GM18873 (cell line): ENCODE results near the gene VANGL2.
"Not testable (repeated sequence)": the region's sequence is repeated elsewhere in the genome, so short reads cannot be mapped to it uniquely, and the experiment has no call there.

Experiments
- ATAC-seq: cut with Tn5 transposase; IDR thresholded peaks from one replicate; pipeline ENCODE4 v1.9.1; 2021; ENCODE audit warnings: mild to moderate bottlenecking, moderate library complexity, moderate number of reproducible peaks; ENCODE audit not compliant: unreplicated experiment, low FRiP score

The VANGL2 gene

DNA sequence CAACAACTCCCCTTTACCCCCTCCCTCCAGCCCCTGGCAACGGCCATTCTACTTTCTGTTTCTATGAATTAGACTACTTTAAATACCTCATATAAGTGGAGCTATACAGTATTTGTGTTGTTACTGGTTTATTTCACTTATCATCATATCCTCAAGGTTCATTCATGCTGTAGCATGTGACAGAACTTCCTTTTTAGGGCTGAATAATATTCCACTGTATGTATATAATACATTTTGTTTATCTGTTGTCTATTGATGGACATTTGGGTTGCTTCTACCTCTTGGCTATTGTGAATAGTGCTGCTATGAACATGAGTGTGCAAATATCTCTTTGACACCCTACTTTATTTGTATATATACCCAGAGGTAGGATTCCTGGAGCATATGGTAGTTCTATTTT lies 31.3 kb upstream of the VANGL2 start:
- ATAC-seq, result no peak

DNA sequence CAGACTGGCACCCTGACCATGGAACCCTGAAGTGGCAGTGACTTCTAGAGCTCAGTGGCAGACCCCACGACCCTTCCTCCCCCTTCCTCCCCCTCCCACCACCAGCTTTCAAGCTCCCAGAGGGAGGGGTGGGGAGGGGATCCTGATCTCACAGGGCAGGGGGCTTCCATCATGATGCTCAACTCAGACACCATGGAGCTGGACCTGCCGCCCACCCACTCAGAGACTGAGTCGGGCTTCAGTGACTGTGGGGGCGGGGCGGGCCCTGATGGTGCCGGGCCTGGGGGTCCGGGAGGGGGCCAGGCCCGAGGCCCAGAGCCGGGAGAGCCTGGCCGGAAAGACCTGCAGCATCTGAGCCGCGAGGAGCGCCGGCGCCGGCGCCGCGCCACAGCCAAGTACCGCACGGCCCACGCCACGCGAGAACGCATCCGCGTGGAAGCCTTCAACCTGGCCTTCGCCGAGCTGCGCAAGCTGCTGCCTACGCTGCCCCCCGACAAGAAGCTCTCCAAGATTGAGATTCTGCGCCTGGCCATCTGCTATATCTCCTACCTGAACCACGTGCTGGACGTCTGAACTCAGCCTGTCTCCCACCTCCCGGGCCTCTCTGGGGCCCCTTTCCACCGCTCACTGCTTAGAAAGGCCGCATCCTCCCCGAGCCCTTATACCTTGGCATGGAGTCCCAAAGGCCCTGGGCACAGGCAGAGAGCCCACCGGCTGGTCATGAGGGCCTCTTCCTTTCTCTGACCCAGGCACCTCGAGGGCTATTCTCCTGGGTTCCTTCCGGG lies 29.6 kb upstream of the VANGL2 start:
- no peak for ATAC-seq

DNA sequence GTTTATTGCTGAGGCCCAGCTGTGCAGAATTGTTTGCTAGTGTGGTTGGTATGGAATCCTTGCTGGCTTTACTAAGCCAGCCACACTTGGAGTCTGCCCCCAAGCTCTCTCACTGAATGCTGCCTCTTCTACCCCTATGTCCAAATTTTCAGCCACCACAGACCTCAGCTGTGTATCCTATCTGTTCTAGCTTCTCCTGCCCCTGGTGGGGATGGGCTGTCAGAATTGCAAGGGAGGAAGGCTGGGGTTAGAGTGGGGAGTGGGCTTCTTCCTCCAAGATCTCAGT lies 29.1 kb upstream of the VANGL2 start:
- ATAC-seq, result no peak

DNA sequence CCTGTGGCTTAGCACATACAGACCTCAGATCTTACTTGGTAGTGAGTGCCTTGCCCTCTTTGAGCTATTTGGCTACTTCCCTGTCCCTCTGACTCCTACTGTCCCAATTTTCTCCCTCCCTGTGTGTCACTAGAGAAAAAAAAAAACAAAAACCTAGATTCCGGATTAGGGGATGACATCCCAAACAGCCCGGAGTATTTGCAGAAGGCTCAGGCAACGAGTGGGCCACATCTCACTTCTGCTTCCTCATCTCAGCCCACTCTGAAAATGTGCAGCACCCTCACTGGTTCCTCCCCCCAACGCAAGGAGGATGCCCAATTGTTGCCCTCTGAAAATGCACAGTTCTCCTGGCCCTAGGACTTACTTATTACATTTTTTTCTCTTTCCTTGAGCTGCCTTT lies 28.6 kb upstream of the VANGL2 start:
- ATAC-seq, result no peak

DNA sequence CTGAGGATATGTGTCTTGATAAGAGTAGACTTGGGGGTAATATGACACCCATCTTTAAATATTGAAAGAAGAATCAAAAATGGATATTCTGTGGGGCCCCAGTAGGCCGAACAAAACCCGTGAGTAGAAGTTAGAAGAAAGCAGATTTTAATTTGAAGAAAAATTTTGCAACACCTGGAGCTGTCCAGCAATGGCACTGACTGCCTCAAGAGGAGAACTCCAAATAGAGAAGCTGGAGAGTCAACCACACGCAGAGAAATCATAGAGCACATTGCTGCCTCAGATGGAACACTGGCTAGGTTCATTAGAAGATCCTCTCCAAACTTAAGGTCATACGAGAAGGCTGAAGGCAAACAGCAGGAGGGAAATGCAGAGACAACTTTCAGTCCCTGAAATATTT lies 26.7 kb upstream of the VANGL2 start:
- ATAC-seq, result no peak

DNA sequence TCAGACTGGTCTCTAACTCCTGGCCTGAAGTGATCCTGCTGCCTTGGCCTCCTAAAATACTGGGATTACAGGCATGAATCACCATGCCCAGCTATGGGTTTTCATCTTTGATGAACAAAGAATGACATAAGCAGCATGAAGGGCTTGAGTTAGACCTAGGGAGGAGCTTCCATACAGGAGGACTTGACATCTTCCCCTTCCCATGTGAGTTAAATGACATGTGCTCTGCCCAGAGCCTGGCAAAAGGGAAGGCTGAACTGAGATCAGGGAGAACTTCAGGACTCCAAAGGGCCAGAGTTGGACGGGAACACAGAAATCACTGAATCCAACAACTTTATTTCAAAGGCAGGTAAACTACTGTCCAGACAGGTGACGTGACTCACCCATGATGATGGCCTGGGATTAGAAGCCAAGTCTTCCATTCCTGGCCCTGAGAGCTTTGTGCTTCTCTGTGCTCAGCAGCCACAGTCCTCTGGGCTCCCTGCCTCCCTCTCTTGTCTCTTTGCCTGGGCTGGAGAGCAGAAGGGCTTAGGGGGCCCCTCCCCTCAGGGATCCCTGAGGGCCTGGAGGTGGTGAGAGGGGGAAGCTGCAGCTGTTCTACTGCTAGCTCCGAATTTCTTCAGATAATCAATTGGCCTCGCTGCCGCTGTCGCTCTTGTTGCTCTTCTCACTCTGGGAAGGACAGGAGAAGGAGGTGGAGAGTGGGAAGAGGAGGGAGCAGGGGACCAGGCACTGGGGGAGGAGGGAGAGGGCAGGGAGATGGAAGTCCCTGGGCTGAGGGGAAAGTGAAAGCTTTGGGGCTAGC lies 25.9 kb upstream of the VANGL2 start:
- ATAC-seq, result no peak

DNA sequence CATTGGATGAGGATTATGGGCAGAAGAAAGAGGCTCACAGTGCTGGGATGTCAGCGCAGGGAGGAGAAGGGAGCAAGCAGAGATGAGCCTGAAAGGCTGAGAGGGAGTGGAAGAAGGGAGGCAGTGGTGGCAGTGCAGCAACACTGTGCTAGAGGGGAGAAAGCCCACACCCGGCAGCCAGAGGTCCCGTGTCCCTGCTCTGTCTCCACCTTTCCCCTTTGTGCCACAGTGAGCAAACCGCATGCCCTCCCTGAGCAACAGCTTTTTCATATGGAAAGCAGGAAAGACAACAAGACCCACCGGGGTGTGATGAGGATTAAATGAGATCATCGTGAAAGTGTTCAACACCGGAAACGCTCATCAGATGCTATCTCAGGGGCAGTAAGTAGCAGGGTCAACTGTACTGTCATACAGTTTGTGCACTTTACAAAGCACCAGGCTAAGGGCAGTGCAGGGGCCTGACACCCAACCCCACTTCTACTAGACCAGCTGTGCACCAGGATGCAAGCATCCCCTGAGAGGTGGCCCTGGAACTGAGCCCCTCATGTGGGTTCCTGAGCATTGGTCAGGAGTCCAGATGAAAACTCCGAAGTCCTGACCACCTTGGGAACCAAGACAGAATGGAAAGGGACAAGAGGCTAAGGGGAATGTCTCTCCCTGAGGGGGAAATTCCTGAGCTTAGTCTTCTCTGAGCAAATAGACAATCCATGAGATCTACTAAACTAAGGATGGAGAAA lies 24.4 kb upstream of the VANGL2 start:
- ATAC-seq, result no peak

DNA sequence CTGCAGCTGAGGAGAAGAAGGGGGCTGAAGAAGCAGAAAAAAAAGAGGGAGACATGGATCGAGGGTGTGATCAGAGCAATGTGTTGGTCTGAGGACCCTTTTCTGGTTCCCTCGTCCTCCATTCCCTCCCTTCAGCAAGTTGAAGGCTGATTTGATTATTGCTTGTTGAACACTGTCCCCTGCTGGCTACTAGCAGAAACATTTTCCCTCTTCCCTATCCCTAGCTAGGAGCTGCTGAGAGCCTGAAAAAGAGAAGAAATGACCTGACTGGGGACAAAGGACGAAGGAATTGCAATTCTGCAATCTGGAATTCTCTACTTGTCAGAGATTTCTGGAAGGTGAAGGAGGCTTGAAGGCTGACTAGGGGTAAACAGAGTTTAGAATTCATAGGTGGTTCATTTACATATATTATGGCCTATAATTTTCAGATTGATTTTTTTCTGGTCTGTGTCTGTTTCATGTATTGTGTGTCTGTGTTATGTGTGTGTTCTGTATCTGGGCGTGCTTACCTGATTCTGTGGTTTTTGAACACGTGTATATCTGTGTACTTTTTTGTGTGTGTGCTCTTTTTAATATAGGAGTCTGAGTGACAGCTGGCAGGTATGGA lies 23.7 kb upstream of the VANGL2 start:
- peak; percentile 59 for ATAC-seq

DNA sequence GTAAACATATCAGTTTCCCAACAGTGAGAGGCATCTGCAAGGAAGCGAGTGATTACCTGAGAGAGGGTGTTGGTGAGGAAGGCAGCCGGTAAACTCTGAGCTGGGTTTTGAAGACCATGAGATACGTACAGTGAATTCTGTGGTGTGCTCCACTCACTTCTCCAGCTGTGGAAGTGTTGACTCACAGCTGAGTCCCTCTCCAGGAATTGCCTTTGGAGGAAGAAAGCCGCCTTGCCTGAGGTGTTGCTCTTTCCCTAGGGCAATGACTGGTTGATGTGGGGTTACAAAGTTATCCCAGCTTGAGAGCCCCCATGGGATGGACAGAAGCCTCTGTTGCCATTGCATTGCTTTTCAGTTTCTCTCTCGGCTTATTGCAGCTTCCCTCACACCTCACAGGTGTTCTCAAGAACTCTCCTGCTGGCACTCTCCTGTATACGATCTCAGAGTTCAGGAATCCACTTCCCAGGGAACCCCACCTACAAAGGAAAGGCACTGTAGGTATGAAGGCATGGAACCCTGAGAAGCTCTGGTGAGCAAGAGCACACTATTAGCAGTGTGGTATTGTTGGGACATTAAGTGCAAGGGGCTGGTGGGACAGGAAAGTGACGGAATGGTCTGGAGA lies 22.7 kb upstream of the VANGL2 start:
- ATAC-seq, result no peak

DNA sequence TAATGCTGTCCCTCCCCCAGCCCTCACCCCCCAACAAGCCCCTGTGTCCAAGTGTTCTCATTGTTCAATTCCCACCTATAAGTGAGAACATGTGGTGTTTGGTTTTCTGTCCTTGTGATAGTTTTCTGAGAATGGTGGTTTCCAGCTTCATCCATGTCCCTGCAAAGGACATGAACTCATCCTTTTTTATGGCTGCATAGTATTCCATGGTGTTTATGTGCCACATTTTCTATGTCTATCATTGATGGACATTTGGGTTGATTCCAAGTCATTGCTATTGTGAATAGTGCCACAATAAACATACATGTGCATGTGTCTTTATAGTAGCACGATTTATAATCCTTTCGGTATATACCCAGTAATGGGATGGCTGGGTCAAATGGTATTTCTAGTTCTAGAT lies 15.6 kb upstream of the VANGL2 start:
- ATAC-seq, result not testable (repeated sequence)

DNA sequence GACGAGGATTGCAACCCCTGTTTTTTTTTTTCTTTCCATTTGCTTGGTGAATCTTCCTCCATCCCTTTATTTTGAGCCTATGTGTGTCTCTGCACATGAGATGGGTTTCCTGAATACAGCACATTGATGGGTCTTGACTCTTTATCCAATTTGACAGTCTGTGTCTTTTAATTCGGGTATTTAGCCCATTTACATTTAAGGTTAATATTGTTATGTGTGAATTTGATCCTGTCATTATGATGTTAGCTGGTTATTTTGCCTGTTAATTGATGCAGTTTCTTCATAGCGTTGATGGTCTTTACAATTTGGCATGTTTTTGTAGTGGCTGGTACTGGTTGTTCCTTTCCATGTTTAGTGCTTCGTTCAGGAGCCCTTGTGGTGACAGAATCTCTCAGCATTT lies 12.0 kb upstream of the VANGL2 start:
- not testable (repeated sequence) for ATAC-seq

DNA sequence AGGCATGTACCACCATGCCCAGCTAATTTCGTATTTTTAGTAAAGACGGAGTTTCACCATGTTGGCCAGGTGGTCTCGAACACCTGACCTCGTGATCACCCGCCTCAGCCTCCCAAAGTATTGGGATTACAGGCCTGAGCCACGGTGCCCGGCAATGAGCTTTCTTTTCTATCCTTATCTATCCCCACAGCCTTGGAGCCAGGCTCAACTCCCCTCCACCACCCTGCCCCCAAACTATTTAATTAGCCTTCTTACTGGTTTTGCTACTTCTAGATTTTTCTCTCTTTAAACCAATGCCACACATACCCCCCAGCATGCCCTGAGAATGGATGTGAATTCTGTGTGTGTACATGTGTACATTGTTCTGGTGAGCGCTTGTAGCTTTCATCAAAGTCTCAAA lies 5.7 kb upstream of the VANGL2 start:
- ATAC-seq, result no peak

DNA sequence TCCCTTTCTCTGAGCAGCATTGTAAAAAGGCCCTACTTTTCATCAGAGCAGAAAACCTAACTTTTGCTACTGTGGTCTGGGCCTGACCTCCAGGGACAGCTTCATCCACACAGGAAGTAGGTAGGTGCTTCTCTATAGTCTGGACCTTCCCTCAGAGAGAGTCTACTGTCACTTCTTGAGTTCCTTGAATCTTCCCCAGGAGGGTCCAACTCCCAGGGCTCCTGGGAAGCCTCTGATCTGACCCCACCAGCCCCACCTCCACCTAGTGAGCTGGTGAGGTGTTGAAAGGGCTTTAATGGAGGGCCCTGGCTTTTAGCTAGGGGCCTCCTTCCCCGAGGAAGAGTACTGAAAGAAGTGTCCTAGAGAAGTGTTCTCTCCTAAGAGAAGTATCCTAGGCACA lies 2.7 kb upstream of the VANGL2 start:
- no peak for ATAC-seq

DNA sequence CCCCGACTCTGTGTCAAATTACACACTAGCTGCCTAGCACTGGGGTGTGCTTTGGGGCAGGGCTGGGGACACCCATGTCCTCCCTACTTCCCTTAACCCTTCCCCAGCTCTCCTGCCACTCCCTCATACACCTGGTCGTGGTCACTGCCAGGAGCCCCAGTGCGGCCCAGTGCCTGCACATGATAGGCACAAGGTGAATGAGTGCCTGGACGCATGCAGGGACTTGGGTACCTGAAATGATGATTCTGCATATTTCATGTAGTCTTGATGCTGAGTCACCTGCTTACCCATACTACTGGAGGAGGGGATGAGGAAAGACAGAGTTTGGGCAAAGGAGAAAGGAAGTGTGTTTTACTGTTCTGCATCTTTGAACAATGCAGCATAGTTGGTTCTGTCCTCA lies 1.5 kb upstream of the VANGL2 start:
- no peak for ATAC-seq

DNA sequence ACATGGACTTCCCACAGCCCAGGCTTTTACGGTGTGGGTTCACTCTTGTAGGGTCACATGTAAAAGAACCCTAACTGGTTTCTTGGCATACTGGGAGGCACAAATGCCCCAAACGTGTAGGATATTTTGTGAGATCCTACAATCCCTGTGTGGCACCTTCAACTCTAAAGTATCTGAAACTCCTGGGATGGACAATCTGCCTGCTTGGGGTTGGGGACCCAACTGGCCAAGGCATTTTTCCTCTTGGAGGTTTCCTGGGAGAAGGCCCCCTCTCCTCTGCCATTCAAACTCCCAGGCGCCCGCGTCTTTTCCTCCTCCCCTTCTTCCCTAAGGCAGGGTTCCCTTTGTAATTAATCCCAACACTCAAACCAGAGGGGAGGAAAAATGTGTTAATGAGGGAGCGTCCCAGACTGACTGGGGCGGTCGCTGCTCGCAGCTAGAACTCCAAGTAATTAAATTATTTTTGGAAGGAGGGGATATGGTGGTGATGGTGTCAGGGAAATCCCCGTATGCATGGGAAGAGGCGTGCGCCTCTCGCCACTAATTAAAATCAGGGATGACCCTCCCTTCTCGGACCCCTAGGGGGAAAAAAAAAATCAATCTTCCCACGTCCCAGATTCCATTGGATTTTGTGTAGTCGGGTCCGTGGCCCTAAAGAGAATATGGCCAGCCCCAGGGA lies 681 bp upstream of the VANGL2 start:
- ATAC-seq, result no peak

DNA sequence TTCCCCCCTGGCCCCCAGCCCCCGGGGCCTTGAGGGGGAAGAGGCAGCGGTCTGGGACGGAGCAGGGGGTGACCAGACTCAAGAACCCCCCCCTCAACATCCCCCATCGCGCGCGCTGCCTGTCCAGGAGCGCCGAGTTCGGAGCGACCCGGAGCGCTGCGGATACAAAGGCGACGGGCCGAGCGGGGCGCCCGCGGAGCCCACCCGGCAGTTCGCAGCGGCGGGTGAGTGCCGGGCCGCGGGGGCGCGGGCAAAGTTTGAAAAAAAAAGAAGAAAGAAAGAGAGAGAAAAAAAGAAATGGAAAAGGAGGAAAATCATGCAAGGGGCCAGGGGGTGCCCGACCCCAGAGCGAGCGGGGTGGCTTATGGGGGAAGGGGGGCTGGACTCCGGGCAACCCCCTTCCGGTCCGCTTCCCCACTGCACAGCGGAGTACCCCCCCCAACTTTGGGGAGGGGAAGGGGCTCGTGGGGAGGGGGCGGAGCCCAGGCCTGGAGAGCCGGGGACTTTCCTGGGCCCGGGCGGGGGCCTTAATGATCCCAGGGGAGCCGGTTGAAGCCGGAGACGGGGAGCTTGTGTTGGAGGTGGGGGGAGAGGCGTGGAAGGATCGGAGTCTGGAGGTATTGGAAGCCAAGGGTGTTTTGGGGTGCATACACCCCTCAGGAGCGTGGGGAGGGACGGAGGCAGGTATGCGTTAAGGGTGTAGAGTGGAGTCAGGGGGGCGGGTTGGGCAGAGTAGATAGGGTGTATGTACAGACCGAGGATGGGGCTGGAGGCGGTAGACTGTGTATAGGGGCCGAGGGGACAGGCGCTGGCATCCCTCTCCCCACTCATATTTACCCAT lies 502 bp downstream of the VANGL2 start:
- no peak for ATAC-seq

DNA sequence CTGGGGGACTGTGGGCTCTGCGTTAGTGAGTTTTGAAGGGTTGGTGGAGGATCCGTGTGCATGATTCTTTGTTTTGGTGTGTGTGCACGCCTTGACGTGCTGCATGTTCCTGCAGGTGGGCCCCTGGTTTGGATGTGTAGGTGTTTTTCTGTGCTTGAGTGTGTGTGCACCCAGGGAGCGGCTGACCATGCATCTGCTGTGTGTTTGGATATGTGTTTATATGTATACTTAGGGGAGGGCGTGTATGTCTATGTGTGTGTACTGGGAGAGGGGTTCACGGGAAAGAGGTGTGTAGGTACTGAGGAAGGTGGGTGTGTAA lies 1.1 kb downstream of the VANGL2 start:
- no peak for ATAC-seq

DNA sequence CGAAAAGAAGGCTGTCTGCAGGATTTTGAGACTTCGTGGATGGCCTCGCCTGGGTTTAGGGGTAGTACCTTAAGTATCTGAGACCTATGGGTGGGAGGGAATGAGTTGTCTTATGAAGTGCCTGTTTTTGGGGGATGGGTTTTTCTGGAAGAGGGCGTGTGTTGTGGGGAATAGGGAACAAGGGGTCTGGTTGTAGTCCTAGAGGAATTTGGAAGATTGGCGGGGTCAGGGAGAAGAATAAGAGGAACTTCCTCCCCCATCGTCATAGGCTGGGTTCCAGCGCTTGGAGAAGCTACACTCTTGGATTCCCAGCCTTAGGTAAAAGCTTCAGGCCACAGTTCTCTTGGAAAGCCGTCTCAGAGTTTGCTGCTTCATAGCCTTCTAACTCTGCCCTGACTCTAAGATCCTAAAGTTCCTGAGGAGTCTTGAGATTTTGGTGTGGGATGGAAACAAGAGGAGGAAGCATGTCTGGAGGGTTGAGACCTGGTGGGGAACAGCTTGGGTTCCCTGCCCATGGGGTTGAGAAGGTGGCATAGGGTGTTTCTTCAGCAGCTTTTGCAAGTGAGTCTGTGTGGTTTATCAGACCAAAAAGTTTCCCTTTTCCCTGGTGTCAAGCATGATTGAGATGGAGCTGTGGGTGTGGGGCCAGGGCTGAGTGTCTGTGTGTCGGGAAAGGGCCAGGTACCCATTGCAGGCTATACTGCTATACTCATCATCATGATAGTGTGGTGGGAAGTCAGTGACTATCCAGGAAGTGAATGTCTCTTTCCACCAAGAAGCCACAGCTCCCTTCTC lies 1.8 kb downstream of the VANGL2 start:
- no peak for ATAC-seq

DNA sequence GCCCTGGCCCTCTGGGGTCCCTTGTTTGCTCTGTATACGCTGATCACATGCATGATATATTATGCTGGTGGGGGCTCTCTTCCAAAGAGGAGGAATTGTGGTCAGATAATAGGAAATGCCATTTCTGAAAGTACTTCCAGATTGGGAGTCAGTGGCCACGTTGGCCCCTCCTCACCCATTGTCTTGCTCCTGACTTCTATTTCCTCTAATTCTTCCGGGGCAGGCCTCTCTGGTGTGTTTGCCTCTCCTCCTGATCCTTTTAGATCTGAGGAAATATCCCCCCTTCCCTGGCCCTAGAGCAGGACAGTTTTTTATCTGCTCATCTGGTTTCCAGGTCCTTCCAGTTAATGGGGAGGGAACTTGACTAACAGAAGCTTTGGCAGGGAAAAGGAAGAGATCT lies 2.9 kb downstream of the VANGL2 start:
- ATAC-seq, result no peak
